Measurements from ENCODE around the gene CD58. TPM values are rescaled to one million over a fixed set of nuclear protein-coding genes. Genes with fewer than 3 reads are reported as not detected.
"Not testable (repeated sequence)": the region's sequence is repeated elsewhere in the genome, so short reads cannot be mapped to it uniquely, and the experiment has no call there.

Gene CD58
- total RNA-seq: 10 to 100 TPM; 10.4 to 30.2 TPM
- polyA plus RNA-seq: 10 to 100 TPM in 1 of 2 donors, 1 to 10 TPM in 1; 5.1 to 11.3 TPM

GRCh38 chr1:116570358-116571214 lies at the start of gene CD58:
Gene CD58 (minus strand): TSS chr1:116571026. CDS start chr1:116570972, 54 bp downstream.
- Histone ChIP-seq H3K27me3 (ENCODE audit: control insufficient read depth in 4 of 4, insufficient read depth in 4 of 4, low read length in 3 of 4) (no peaks in the 10 kb centered on the region), H3K9ac (ENCODE audit: low read depth in 1 of 2, low read length in 2 of 2) (peak within 1 kb of the TSS; percentile 79 to 85), H3K27ac (ENCODE audit: low read depth in 1 of 2, low read length in 2 of 2) (peak within 1 kb of the TSS; percentile 93 to 97), H3K36me3 (ENCODE audit: control insufficient read depth in 4 of 4, insufficient read depth in 3 of 4, low read depth in 1 of 4, low read length in 3 of 4) (no peaks in the 10 kb centered on the region), H3K4me3 (ENCODE audit: low read depth in 1 of 3, low read length in 3 of 3) (peak within 1 kb of the TSS; percentile 88 to 91 (median 88)), H3K9me3 (ENCODE audit: control insufficient read depth in 4 of 4, low read length in 3 of 4) (no peaks in the 10 kb centered on the region), H3K4me1 (ENCODE audit: control insufficient read depth in 4 of 4, insufficient read depth in 4 of 4, low read length in 3 of 4) (peaks cover 1 to 12% (median 11%) of the 10 kb centered on the region in 4 donors)
- DNase-seq (ENCODE audit: low spot score): peak; percentile 90
- no peak for TF ChIP-seq RXRA (IDR thresholded peaks at IDR 0.05)
- no peak for TF ChIP-seq GABPA (IDR thresholded peaks at IDR 0.05 in 1 of 2, conservative IDR thresholded peaks at IDR 0.05 in 1 of 2)
- TF ChIP-seq REST (IDR thresholded peaks at IDR 0.05): peak; percentile 37
- TF ChIP-seq NR2F2 (IDR thresholded peaks at IDR 0.05): no peak
- TF ChIP-seq SP1 (IDR thresholded peaks at IDR 0.05): peak; percentile 11
- TF ChIP-seq FOXA1 (IDR thresholded peaks at IDR 0.05): no peak
- TF ChIP-seq ATF3 (IDR thresholded peaks at IDR 0.05): no peak
- peak; percentile 30 for TF ChIP-seq TAF1 (conservative IDR thresholded peaks at IDR 0.05)
- peak; percentile 65 for TF ChIP-seq YY1 (IDR thresholded peaks at IDR 0.05)
- TF ChIP-seq FOXA2 (IDR thresholded peaks at IDR 0.05): no peak
- TF ChIP-seq EGR1 (IDR thresholded peaks at IDR 0.05; ENCODE audit: low read depth in 2 of 2): peak; percentile 50 to 60
- peak; percentile 65 for TF ChIP-seq CTCF (IDR thresholded peaks at IDR 0.05; ENCODE audit: low read depth, low read length, missing input control)
- TF ChIP-seq RAD21 (IDR thresholded peaks at IDR 0.05): peak in 1 of 2 donors; percentile 29
- no peak for TF ChIP-seq MAX (IDR thresholded peaks at IDR 0.05)
- WGBS: under 1% methylated on average over 90 of the region's 90 CpGs

- peaks cover 0 to 12% (median 4%) of the 10 kb centered on the region in 4 donors for H3K4me1 ChIP-seq (ENCODE audit: control insufficient read depth in 4 of 4, insufficient read depth in 4 of 4, low read length in 3 of 4)
- not testable (repeated sequence) for H3K27ac ChIP-seq (ENCODE audit: low read depth in 1 of 2, low read length in 2 of 2); DNase-seq (ENCODE audit: low spot score); H3K27me3 ChIP-seq (ENCODE audit: control insufficient read depth in 4 of 4, insufficient read depth in 4 of 4, low read length in 3 of 4); H3K9me3 ChIP-seq (ENCODE audit: control insufficient read depth in 4 of 4, low read length in 3 of 4); H3K4me3 ChIP-seq (ENCODE audit: low read depth in 1 of 3, low read length in 3 of 3); H3K36me3 ChIP-seq (ENCODE audit: control insufficient read depth in 4 of 4, insufficient read depth in 3 of 4, low read depth in 1 of 4, low read length in 3 of 4); H3K9ac ChIP-seq (ENCODE audit: low read depth in 1 of 2, low read length in 2 of 2)
- WGBS: 95% methylated on average over 3 of the region's 3 CpGs
Measured at GRCh38 chr1:116620392-116620791, 49.6 kb upstream of the CD58 start.
